ENCODE measurements around the gene LARP1B. TPM values are rescaled to one million over a fixed set of nuclear protein-coding genes. Genes with fewer than 3 reads are reported as not detected.
"Not testable (repeated sequence)": the region's sequence is repeated elsewhere in the genome, so short reads cannot be mapped to it uniquely, and the experiment has no call there.

The LARP1B gene
- total and polyA plus RNA-seq, 9 of the 15 experiments (the other 6 are each of a cell fraction or from before 2014, with no cell fraction given) = 19.2 to 59.7 (median 37.9) TPM

DNA sequence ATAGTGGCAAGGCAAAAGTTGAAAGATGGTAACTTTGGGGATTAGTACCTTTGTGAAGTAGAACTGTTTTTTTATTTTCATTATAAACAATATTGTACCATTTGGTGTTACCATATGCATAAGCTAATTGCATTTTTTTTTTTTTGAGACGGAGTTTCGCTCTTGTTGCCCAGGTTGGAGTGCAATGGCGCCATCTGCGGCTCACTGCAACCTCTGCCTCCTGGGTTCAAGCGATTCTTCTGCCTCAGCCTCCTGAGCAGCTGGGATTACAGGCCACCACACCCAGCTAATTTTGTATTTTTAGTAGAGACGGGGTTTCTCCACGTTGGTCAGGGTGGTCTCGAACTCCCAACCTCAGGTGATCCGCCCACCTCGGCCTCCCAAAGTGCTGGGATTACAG is 9.9 kb upstream of the LARP1B start:
- H3K4me1 ChIP-seq (replicated peaks in 1 of 2; ENCODE audit: control insufficient read depth in 2 of 2, insufficient read depth in 2 of 2, low read length in 2 of 2); H3K4me3 ChIP-seq; FAIRE-seq; CTCF ChIA-PET (ENCODE audit: low intra/inter-chr PET ratio); H3K9me3 ChIP-seq (replicated peaks; ENCODE audit: control insufficient read depth, insufficient read depth, low read depth, low read length); H3K27ac ChIP-seq (ENCODE audit: extremely low read depth, low read depth, low read length); H3K27me3 ChIP-seq (ENCODE audit: control insufficient read depth in 2 of 2, insufficient read depth in 2 of 2, low read length in 2 of 2); in situ Hi-C loops (cut with MboI); H3K4me2 ChIP-seq (ENCODE audit: insufficient read depth, low read length); BruUV-seq (replicated peaks); H3K36me3 ChIP-seq (ENCODE audit: control insufficient read depth, insufficient read depth, low read length); H3K9ac ChIP-seq (ENCODE audit: insufficient read depth in 1 of 2, low read depth in 2 of 2, low read length in 2 of 2); H4K20me1 ChIP-seq (replicated peaks; ENCODE audit: control insufficient read depth, insufficient read depth, low read length); H3K9me1 ChIP-seq (ENCODE audit: control insufficient read depth, insufficient read depth, low read length); H3K79me2 ChIP-seq (ENCODE audit: control insufficient read depth, insufficient read depth, low read length): not testable (repeated sequence)
- DNase-seq (ENCODE audit: extremely low read depth in 1 of 4, low spot score in 3 of 4) (peak in 1 of 4 experiments; percentile 52), ATAC-seq (peak; percentile 73)
- intact Hi-C loops (cut with micrococcal nuclease) = loop anchor here (5.0 to 10.0 kb wide), 2 partner anchors 316 to 444 kb away; partner anchors contain the start of gene SLC25A31
- TF ChIP-seq RAD21 (CRISPR knock-in tag; conservative IDR thresholded peaks at IDR 0.05 in 1 of 2, IDR thresholded peaks at IDR 0.05 in 1 of 2) = peak in 1 of 2 experiments; percentile 48; a peak in 2 of 4 replicates
- TF ChIP-seq CC2D1A (IDR thresholded peaks at IDR 0.05) = peak; percentile 69
- TF ChIP-seq, protein P1, sequence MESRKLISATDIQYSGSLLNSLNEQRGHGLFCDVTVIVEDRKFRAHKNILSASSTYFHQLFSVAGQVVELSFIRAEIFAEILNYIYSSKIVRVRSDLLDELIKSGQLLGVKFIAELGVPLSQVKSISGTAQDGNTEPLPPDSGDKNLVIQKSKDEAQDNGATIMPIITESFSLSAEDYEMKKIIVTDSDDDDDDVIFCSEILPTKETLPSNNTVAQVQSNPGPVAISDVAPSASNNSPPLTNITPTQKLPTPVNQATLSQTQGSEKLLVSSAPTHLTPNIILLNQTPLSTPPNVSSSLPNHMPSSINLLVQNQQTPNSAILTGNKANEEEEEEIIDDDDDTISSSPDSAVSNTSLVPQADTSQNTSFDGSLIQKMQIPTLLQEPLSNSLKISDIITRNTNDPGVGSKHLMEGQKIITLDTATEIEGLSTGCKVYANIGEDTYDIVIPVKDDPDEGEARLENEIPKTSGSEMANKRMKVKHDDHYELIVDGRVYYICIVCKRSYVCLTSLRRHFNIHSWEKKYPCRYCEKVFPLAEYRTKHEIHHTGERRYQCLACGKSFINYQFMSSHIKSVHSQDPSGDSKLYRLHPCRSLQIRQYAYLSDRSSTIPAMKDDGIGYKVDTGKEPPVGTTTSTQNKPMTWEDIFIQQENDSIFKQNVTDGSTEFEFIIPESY (CRISPR knock-in tag; IDR thresholded peaks at IDR 0.05) = peak; percentile 85
- TF ChIP-seq ZNF384 (IDR thresholded peaks at IDR 0.05; ENCODE audit: low read depth, low read length) = peak; percentile 87
- TF ChIP-seq EP400 (IDR thresholded peaks at IDR 0.05) = peak; percentile 22; the same call in 1 of the 2 replicates
- TF ChIP-seq EGR1 (conservative IDR thresholded peaks at IDR 0.05) = 0 out of 2 replicates have a peak, but pooled peaks have one; percentile 16
- TF ChIP-seq, protein P2, sequence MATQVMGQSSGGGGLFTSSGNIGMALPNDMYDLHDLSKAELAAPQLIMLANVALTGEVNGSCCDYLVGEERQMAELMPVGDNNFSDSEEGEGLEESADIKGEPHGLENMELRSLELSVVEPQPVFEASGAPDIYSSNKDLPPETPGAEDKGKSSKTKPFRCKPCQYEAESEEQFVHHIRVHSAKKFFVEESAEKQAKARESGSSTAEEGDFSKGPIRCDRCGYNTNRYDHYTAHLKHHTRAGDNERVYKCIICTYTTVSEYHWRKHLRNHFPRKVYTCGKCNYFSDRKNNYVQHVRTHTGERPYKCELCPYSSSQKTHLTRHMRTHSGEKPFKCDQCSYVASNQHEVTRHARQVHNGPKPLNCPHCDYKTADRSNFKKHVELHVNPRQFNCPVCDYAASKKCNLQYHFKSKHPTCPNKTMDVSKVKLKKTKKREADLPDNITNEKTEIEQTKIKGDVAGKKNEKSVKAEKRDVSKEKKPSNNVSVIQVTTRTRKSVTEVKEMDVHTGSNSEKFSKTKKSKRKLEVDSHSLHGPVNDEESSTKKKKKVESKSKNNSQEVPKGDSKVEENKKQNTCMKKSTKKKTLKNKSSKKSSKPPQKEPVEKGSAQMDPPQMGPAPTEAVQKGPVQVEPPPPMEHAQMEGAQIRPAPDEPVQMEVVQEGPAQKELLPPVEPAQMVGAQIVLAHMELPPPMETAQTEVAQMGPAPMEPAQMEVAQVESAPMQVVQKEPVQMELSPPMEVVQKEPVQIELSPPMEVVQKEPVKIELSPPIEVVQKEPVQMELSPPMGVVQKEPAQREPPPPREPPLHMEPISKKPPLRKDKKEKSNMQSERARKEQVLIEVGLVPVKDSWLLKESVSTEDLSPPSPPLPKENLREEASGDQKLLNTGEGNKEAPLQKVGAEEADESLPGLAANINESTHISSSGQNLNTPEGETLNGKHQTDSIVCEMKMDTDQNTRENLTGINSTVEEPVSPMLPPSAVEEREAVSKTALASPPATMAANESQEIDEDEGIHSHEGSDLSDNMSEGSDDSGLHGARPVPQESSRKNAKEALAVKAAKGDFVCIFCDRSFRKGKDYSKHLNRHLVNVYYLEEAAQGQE (IDR thresholded peaks at IDR 0.05; ENCODE audit: borderline replicate concordance) = peak; percentile 49; the same call in 1 of the 2 replicates
- TF ChIP-seq, protein P2 (CRISPR knock-in tag; IDR thresholded peaks at IDR 0.05; ENCODE audit: low read depth) = not testable (repeated sequence)
- 0 out of 2 replicates have a peak, but pooled peaks have one; percentile 15 for TF ChIP-seq BCOR (IDR thresholded peaks at IDR 0.05)
- TF ChIP-seq, protein P3, sequence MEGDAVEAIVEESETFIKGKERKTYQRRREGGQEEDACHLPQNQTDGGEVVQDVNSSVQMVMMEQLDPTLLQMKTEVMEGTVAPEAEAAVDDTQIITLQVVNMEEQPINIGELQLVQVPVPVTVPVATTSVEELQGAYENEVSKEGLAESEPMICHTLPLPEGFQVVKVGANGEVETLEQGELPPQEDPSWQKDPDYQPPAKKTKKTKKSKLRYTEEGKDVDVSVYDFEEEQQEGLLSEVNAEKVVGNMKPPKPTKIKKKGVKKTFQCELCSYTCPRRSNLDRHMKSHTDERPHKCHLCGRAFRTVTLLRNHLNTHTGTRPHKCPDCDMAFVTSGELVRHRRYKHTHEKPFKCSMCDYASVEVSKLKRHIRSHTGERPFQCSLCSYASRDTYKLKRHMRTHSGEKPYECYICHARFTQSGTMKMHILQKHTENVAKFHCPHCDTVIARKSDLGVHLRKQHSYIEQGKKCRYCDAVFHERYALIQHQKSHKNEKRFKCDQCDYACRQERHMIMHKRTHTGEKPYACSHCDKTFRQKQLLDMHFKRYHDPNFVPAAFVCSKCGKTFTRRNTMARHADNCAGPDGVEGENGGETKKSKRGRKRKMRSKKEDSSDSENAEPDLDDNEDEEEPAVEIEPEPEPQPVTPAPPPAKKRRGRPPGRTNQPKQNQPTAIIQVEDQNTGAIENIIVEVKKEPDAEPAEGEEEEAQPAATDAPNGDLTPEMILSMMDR (IDR thresholded peaks at IDR 0.05 in 2 of 3, conservative IDR thresholded peaks at IDR 0.05 in 1 of 3; ENCODE audit: insufficient read depth in 2 of 3, low read depth in 1 of 3, low read length in 3 of 3) = peak; percentile 35 to 37 (median 36); a peak in 3 of 6 replicates
- WGBS (ENCODE audit: insufficient coverage, low coverage, missing lambda C conversion rate) = 29% methylated on average over 5 of the region's 10 CpGs
- H2AFZ ChIP-seq (ENCODE audit: low read depth, low read length) = peak overlapping the region; percentile 1; the same call in 1 of the 2 replicates
- POLR2A ChIA-PET = interaction anchor here (0.6 to 1.1 kb wide), 3 partner anchors 9 to 20 kb away, joined by 3 to 6 read pairs (median 3); partner anchors contain the start of gene LARP1B
